ENCODE data around the gene GALNT6.
A peak's percentile ranks its signal among the peaks of the same experiment; 100 is the strongest.
"Not testable (repeated sequence)": the region's sequence is repeated elsewhere in the genome, so short reads cannot be mapped to it uniquely, and the experiment has no call there.

Gene GALNT6

GRCh38 chr12:51318057-51318806 is 73.0 kb downstream of the GALNT6 start:
- not testable (repeated sequence) for H3K9me3 Mint-ChIP-seq, H3K27me3 Mint-ChIP-seq, ATAC-seq, DNase-seq
- H3K4me3 Mint-ChIP-seq, result peak overlapping the region; percentile 22 to 52
- peaks cover 75% of the 10 kb centered on the region for H3K4me1 Mint-ChIP-seq
- H3K27ac Mint-ChIP-seq, result peak overlapping the region; percentile 50 to 79

- Mint-ChIP-seq H3K4me3 (no peak overlapping the region), H3K27me3 (no peaks in the 10 kb centered on the region), H3K27ac (peak overlapping the region in 1 of 2 donors; percentile 67), H3K9me3 (no peaks in the 10 kb centered on the region), H3K4me1 (peaks cover 44% of the 10 kb centered on the region)
- ATAC-seq (no peak), DNase-seq (no peak)
Observed at GRCh38 chr12:51311389-51311788, 79.8 kb downstream of the GALNT6 start.

- DNase-seq, result no peak
- Mint-ChIP-seq H3K27ac (peak overlapping the region in 1 of 2 donors; percentile 29), H3K9me3 (no peaks in the 10 kb centered on the region), H3K4me1 (peaks cover 36% of the 10 kb centered on the region), H3K4me3 (no peak overlapping the region), H3K27me3 (no peaks in the 10 kb centered on the region)
- ATAC-seq, result no peak
Observed at GRCh38 chr12:51307655-51308593, 83.3 kb downstream of the GALNT6 start.

- Mint-ChIP-seq H3K4me1 (peaks cover 25% of the 10 kb centered on the region), H3K4me3 (no peak overlapping the region), H3K27ac (no peak overlapping the region), H3K9me3 (no peaks in the 10 kb centered on the region), H3K27me3 (no peaks in the 10 kb centered on the region)
- ATAC-seq (no peak), DNase-seq (no peak)
Observed at GRCh38 chr12:51306507-51306906, 84.7 kb downstream of the GALNT6 start.
